Immature natural killer cell (primary cell): ENCODE data around the gene CSE1L. TPM values are rescaled to one million over a fixed set of nuclear protein-coding genes. Genes with fewer than 3 reads are reported as not detected.
A peak's percentile ranks its signal among the peaks of the same experiment; 100 is the strongest.
"Not testable (repeated sequence)": the region's sequence is repeated elsewhere in the genome, so short reads cannot be mapped to it uniquely, and the experiment has no call there.

Experiments used
- DNase-seq, 3 donors: peaks; one replicate each; pipeline ENCODE4 v3.0.0; 2022; ENCODE audit warnings: mixed read lengths in 1 of 3
- H3K27ac Mint-ChIP-seq, 6 donors: one replicate each; pipeline ENCODE4 v1.8.0; 2020; ENCODE audit warnings: mixed read lengths in 6 of 6, mild to moderate bottlenecking in 5 of 6, inconsistent platforms in 4 of 6, moderate library complexity in 3 of 6
- H3K27me3 Mint-ChIP-seq, 3 donors: one replicate each; pipeline ENCODE4 v1.8.0; 2020 to 2021; ENCODE audit warnings: low read depth in 3 of 3, mild to moderate bottlenecking in 3 of 3, mixed read lengths in 3 of 3, moderate library complexity in 3 of 3, inconsistent platforms in 1 of 3
- H3K36me3 Mint-ChIP-seq, 3 donors: one replicate each; pipeline ENCODE4 v1.8.0; 2020; ENCODE audit warnings: mixed read lengths in 3 of 3, inconsistent platforms in 2 of 3, mild to moderate bottlenecking in 2 of 3
- H3K4me1 Mint-ChIP-seq, 2 donors: one replicate each; pipeline ENCODE4 v1.8.0; 2020; ENCODE audit warnings: inconsistent platforms in 2 of 2, mild to moderate bottlenecking in 2 of 2, mixed read lengths in 2 of 2, moderate library complexity in 1 of 2
- H3K4me3 Mint-ChIP-seq, 5 donors: one replicate each; pipeline ENCODE4 v1.8.0; 2020; ENCODE audit warnings: mild to moderate bottlenecking in 5 of 5, mixed read lengths in 5 of 5, inconsistent platforms in 3 of 5, moderate library complexity in 3 of 5
- H3K9me3 Mint-ChIP-seq, 6 donors: one replicate each; pipeline ENCODE4 v1.8.0; 2020; ENCODE audit warnings: mild to moderate bottlenecking in 6 of 6, mixed read lengths in 6 of 6, inconsistent platforms in 4 of 6, moderate library complexity in 3 of 6
- polyA plus RNA-seq, 3 donors: library from polyadenylated mRNA; unstranded; fragments of 300-500 nt; fragmentation: Illumina TruSeq; gene quantifications; one replicate each; pipeline ENCODE4 v1.2.3, GENCODE V29; 2021

CSE1L gene, protein sequence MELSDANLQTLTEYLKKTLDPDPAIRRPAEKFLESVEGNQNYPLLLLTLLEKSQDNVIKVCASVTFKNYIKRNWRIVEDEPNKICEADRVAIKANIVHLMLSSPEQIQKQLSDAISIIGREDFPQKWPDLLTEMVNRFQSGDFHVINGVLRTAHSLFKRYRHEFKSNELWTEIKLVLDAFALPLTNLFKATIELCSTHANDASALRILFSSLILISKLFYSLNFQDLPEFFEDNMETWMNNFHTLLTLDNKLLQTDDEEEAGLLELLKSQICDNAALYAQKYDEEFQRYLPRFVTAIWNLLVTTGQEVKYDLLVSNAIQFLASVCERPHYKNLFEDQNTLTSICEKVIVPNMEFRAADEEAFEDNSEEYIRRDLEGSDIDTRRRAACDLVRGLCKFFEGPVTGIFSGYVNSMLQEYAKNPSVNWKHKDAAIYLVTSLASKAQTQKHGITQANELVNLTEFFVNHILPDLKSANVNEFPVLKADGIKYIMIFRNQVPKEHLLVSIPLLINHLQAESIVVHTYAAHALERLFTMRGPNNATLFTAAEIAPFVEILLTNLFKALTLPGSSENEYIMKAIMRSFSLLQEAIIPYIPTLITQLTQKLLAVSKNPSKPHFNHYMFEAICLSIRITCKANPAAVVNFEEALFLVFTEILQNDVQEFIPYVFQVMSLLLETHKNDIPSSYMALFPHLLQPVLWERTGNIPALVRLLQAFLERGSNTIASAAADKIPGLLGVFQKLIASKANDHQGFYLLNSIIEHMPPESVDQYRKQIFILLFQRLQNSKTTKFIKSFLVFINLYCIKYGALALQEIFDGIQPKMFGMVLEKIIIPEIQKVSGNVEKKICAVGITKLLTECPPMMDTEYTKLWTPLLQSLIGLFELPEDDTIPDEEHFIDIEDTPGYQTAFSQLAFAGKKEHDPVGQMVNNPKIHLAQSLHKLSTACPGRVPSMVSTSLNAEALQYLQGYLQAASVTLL
- polyA plus RNA-seq: 10 to 100 TPM in 2 of 3 donors, 1 to 10 TPM in 1; 8.1 to 21.0 (median 10.3) TPM

DNA sequence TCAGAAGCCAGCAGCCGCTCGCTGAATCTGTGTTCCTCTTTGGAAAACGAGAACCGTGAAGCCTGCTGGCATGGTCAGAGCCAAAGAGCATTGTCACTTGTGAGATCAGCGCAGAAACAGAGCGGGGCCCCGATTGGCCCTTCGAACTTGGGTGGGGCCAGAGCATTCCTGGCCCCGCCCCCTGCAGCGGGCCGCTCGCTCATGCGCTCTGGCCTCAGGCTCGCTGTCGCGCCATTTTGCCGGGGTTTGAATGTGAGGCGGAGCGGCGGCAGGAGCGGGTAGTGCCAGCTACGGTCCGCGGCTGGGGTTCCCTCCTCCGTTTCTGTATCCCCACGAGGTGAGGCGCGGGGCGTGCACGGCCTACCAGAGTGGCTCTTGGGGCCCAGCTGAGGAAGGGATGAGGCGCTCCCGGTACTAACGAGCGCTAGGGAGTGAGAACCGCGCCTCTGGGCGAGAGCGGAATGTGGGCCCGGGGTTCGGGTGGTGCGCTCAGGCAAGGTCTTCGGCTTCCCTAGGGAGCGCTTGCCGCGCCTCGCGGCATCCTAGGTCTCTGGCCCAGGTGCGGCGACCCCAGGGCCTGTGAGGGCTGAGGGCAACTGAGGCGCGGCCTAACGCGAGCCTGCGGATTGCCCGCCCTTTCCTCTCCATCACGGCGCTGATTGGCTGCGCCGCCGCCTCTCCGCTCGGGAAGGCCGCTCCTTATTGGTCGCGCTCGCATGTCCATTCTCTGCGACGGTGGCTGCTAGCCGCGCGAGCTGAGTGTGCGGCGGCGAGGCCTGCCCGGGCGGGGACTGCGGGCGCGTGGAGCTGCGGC lies at the start of gene CSE1L:
TSS of gene CSE1L (plus strand) at position 226 of the 814 bp plus-strand sequence. CDS start 12,152 bp downstream, outside the sequence.
- no peaks in the 10 kb centered on the region for H3K9me3 Mint-ChIP-seq
- H3K27ac Mint-ChIP-seq: peak within 1 kb of the TSS; percentile 94 to 98 (median 98)
- H3K27me3 Mint-ChIP-seq: peaks cover 8 to 14% (median 11%) of the 10 kb centered on the region in 3 donors
- DNase-seq: peak; percentile 93
- peak within 1 kb of the TSS; percentile 98 to 99 (median 99) for H3K4me3 Mint-ChIP-seq
- H3K36me3 Mint-ChIP-seq: no peaks in the 10 kb centered on the region
- peaks cover 25 to 46% of the 10 kb centered on the region in 2 donors for H3K4me1 Mint-ChIP-seq

DNA sequence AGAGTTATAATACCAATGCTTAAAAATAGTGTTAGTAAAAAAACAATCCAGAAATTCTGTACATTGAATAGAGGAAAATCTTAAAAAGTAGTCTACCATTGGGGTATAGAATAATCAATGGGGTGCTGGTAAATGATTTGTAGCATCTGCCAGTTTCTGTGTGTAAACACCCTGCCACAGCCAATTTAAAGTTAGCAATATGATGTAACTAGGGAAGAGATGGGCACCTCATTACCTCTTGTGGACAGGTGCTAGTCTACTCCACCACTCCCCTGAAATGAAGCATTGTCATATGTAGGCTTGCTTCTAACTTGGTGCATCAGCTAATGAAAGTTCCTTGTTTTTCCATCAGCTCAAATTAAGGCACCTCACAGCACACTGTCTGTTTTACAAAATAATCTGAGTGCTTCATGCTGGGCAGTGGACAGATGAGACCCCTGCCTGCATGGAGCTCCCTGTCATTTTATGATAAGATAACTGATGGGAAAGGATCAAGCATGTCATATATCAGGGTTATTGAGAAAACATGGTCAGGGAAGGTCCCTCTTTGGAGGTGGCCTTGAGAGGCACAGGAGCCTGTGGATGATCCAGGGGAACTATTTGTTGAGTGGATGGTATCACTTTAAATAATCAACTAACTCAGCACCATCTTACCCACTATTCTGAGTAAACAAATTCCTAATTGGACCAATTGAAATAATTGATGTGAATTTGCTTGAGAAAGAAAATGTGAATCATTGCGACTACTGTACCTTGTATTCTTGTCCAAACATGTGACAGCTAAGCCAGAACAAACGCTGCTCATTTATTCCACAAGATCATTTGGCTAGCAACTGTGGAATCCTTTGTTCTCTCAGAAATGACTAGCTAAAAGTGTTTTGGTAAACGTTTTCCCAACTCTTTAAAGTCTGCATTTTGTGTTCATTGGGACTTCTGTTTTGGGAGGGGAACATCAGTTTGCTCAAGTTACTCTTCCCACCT lies 45.9 kb upstream of the CSE1L start:
- DNase-seq: no peak
- Mint-ChIP-seq H3K36me3 (peaks cover 26 to 45% (median 27%) of the 10 kb centered on the region in 3 donors), H3K9me3 (no peaks in the 10 kb centered on the region), H3K27me3 (peaks cover 0 to 1% (median 0%) of the 10 kb centered on the region in 3 donors), H3K27ac (no peak overlapping the region), H3K4me3 (no peak overlapping the region), H3K4me1 (no peaks in the 10 kb centered on the region)

DNA sequence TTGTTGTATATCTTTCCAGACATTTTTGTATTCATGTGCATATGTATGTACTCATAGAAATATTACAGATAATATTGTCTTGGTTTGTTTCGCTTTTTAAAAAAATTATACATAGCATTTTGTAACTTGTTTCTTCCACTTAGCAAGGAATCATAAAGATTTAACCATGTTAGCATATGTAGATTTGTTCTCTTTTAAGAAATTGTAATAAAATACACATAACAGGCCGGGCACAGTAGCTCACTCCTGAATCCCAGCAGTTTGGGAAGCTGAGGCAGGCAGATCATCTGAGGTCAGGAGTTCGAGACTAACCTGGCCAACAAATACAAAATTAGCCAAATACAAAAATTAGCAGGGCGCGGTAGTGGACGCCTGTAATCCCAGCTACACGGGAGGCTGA lies 44.4 kb upstream of the CSE1L start:
- Mint-ChIP-seq H3K4me3 (no peak overlapping the region), H3K36me3 (peaks cover 26 to 38% (median 29%) of the 10 kb centered on the region in 3 donors), H3K27ac (no peak overlapping the region), H3K4me1 (no peaks in the 10 kb centered on the region), H3K9me3 (no peaks in the 10 kb centered on the region), H3K27me3 (peaks cover 0 to 1% (median 0%) of the 10 kb centered on the region in 3 donors)
- DNase-seq: no peak

DNA sequence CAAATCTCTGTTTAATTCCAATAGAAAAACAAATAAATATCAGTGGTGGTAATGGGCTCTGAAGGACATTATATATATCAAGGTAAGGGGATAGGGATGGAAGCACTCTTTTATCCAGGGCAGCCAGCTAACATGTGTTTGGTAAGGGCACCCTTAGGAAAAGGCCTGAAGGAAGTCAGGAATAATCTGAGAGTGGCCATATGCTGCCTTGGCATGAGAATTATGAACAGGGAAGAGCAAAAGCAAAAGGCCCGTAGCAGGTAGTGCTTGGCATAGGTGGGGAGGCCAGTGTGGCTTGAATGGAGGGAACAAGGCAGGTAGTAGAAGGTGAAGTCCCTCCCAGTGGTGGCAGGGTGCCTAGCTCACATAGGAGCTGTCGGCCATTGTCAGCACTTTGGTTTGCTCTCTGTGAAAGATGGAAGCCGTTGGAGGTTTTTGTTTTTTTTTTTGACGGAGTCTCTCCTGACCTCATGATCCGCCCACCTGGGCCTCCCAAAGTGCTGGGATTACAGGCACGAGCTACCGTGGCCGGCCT lies 39.6 kb upstream of the CSE1L start:
- Mint-ChIP-seq H3K9me3 (no peaks in the 10 kb centered on the region), H3K27me3 (peaks cover 0 to 1% (median 0%) of the 10 kb centered on the region in 3 donors), H3K4me1 (no peaks in the 10 kb centered on the region), H3K36me3 (peaks cover 21 to 24% (median 21%) of the 10 kb centered on the region in 3 donors), H3K27ac (peak overlapping the region in 2 of 6 donors; percentile 23 to 25), H3K4me3 (no peak overlapping the region)
- DNase-seq: no peak

DNA sequence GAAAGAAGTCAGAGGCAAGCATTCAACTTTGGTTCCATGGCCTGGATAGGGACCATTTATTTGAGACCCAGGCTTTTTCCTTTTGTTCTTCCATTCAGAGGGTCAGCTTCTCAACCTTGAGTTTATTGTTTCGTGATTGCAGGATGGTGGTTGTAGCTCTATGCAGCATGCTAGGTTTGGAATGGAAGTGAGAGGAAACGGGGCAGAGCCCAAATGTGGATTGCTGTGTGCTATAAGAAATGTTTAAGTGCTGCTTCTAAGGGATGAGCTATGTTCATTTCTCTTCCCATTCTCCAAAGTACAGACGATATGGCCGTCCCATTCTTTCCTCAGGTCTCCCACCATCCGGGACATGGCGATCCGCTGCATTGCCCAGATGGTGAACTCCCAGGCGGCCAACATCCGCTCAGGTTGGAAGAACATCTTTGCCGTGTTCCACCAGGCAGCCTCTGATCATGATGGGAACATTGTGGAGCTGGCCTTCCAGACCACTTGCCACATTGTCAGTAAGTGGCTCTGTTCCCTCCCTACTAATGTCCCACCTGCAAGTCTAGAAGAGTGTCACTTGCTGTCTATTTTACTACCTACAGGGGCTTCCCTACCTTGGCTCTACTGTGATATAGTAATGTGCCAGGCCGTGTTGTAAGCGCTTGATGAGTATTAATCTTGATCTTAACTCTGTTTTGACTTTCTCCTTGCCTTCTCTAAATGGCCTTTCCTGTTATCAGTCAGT lies 36.0 kb upstream of the CSE1L start:
- Mint-ChIP-seq H3K27me3 (peaks cover 0 to 2% (median 0%) of the 10 kb centered on the region in 3 donors), H3K4me1 (no peaks in the 10 kb centered on the region), H3K9me3 (no peaks in the 10 kb centered on the region), H3K27ac (peak overlapping the region in 1 of 6 donors; percentile 1), H3K4me3 (no peak overlapping the region), H3K36me3 (peaks cover 25 to 48% (median 26%) of the 10 kb centered on the region in 3 donors)
- no peak for DNase-seq

DNA sequence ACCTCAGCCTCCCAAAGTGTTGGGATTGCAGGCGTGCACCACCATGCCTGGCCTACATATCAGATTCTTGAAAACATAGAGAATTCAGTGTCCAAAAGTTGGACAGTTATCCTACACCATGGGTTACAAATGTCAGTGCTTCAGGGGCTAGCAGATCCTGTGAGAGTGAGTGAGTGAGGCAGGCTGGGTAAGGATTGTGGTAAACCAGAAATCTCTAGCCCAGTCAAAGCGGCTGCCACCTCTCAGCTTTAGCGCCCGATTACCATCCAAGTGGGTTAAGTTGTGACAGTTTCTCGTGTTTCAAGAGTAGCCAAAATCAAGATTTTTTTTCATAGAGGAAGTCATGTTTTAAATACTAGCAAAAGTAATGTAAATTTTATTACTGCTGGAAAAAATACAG lies 21.9 kb upstream of the CSE1L start:
- DNase-seq: peak; percentile 18 to 46 (median 44)
- Mint-ChIP-seq H3K4me3 (peak overlapping the region in 1 of 5 donors; percentile 27), H3K27me3 (peaks cover 0 to 2% (median 0%) of the 10 kb centered on the region in 3 donors), H3K36me3 (peaks cover 27 to 41% (median 30%) of the 10 kb centered on the region in 3 donors), H3K9me3 (no peaks in the 10 kb centered on the region), H3K27ac (peak overlapping the region in 2 of 6 donors; percentile 61 to 76), H3K4me1 (peaks cover 3 to 6% of the 10 kb centered on the region in 2 donors)

DNA sequence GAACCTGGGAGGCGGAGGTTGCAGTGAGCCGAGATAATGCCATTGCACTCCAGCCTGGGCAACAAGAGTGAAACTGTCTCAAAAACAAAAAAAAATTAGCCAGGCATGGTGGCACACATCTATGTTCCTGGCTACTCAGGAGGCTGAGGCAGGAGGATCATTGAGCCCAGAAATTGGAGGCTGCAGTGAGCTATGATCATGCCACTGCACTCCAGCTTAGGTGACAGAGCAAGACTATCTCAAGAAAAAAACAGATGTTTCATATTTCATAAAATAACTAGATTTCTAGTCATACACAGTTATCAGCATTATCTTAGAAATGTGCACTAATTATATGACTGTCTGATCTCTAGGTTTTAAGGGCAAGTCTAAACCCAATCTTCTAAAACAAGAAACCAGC lies 17.9 kb upstream of the CSE1L start:
- not testable (repeated sequence) for H3K27ac Mint-ChIP-seq, H3K4me1 Mint-ChIP-seq, H3K27me3 Mint-ChIP-seq, H3K4me3 Mint-ChIP-seq, H3K9me3 Mint-ChIP-seq, DNase-seq
- peaks cover 23 to 42% (median 27%) of the 10 kb centered on the region in 3 donors for H3K36me3 Mint-ChIP-seq

DNA sequence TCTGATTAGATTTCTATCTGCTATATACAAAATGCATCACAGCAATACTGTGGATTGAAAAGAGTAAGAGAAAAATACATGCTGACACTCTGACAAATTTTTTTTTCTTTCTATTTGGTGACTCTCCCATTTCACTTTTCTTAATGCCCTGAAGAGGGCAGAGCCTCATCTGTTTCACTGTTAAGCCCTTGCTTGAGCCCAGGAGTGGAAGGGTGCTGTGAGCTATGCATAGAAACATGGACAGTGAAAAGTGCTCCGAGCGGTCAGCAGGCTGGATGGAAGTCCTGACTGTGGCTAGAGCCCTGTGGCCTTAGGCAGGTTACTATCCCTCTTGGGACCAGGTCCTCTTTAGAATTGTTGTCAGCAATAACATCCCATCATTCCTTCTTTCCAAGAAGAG lies 17.4 kb upstream of the CSE1L start:
- peaks cover 0 to 4% (median 0%) of the 10 kb centered on the region in 3 donors for H3K27me3 Mint-ChIP-seq
- H3K9me3 Mint-ChIP-seq: no peaks in the 10 kb centered on the region
- H3K36me3 Mint-ChIP-seq: peaks cover 27 to 46% (median 32%) of the 10 kb centered on the region in 3 donors
- no peak overlapping the region for H3K4me3 Mint-ChIP-seq
- H3K27ac Mint-ChIP-seq: peak overlapping the region in 1 of 6 donors; percentile 45
- DNase-seq: no peak
- peaks cover 3 to 6% of the 10 kb centered on the region in 2 donors for H3K4me1 Mint-ChIP-seq

DNA sequence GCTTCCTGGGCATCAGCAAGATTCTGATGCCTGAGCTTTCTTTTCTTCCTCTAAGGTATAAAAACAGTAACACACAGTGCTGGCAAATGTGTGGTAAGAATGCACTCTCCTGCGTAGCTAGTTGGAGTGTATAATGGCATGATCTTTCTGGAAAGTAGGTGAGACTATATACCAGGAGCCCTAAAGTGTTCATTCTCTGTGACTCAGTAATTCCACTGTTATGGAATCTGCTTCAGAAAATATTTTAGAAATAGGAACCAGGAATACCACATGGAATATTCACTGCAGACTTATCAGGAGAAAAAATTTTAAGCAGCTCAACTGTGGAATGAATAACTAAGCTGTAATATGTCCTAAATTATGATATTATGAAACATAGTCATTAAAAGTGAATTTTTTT lies 16.9 kb upstream of the CSE1L start:
- Mint-ChIP-seq H3K4me1 (peaks cover 2 to 3% of the 10 kb centered on the region in 2 donors), H3K4me3 (no peak overlapping the region), H3K27me3 (peaks cover 0 to 4% (median 0%) of the 10 kb centered on the region in 3 donors), H3K9me3 (no peaks in the 10 kb centered on the region), H3K27ac (no peak overlapping the region), H3K36me3 (peaks cover 28 to 46% (median 31%) of the 10 kb centered on the region in 3 donors)
- no peak for DNase-seq

DNA sequence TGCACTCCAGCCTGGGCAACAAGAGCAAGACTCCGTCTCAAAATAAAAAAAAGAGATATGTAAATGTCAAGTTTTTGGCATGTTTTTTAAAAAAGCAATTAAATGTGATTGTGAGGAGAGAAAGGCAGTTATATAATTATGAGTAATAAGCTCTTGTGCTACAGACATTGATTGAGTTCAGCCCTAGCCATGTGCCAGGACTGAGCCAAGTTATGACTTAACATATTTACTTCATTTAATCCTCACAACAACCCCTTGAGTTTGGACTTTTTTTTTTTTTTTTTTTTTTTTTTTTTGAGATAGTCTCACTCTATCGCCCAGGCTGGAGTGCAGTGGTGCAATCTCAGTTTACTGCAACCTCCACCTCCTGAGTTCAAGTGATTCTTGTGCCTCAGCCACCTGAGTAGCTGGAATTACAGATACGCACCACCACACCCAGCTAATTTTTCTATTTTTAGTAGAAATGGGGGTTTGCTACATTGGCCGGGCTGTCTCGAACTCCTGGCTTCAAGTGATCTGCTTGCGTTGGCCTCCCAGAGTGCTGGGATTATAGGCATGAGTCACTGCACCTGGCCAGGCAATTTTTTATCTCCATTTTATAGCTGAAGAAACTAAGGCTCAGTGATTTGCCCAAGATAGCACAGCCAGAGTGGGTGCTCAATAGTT lies 15.0 kb upstream of the CSE1L start:
- H3K4me3 Mint-ChIP-seq: no peak overlapping the region
- peaks cover 27 to 46% (median 29%) of the 10 kb centered on the region in 3 donors for H3K36me3 Mint-ChIP-seq
- H3K4me1 Mint-ChIP-seq: no peaks in the 10 kb centered on the region
- peaks cover 0 to 2% (median 0%) of the 10 kb centered on the region in 3 donors for H3K27me3 Mint-ChIP-seq
- no peak overlapping the region for H3K27ac Mint-ChIP-seq
- DNase-seq: no peak
- H3K9me3 Mint-ChIP-seq: no peaks in the 10 kb centered on the region

DNA sequence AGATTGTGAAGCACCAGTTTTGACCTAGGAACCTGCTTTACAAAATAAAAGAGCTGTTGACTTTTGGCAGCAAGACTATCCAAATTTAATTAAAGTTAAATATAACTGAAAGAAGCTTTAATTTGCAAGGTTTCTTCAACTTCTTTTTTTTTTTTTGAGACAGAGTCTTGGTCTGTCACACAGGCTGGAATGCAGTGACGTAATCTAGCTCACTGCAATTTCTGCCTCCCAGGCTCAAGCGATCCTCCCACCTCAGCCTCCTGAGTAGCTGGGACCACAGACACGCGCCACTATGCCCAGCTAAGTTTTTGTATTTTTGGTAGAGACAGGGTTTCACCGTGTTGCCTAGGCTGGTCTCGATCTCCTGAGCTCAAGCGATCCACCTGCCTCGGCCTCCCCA lies 13.7 kb upstream of the CSE1L start:
- Mint-ChIP-seq H3K27ac (no peak overlapping the region), H3K4me1 (peaks cover 0 to under 1% of the 10 kb centered on the region in 2 donors), H3K27me3 (peaks cover 0 to 2% (median 0%) of the 10 kb centered on the region in 3 donors), H3K9me3 (no peaks in the 10 kb centered on the region), H3K36me3 (peaks cover 27 to 43% (median 29%) of the 10 kb centered on the region in 3 donors), H3K4me3 (no peak overlapping the region)
- no peak for DNase-seq
